HG03039 (cell line): ENCODE measurements around the gene MAMSTR.
"Not testable (repeated sequence)": the region's sequence is repeated elsewhere in the genome, so short reads cannot be mapped to it uniquely, and the experiment has no call there.

Experiments used
- ATAC-seq: cut with Tn5 transposase; IDR thresholded peaks from one replicate; pipeline ENCODE4 v1.9.1; 2021; ENCODE audit warnings: mild to moderate bottlenecking, moderate library complexity; ENCODE audit not compliant: unreplicated experiment

MAMSTR gene

DNA sequence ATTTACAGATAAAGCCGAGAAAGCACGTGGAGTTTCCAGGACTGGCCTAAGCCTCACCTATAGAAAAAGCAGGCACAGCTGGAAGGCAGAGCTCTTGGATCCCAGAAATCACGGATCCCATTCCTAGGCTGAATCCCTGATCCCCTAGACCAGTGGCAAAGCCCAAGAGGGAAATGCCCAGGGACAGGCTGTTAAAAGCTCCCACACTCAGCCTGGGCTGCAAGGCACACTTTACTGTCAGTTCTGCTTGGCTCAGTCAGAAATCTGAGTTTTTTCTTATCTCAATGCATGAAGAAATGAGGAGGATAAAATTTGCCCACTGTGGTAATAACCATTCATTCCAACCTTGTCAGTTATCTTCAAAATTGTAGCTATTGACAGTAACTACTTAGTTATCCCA lies 31.7 kb downstream of the MAMSTR start:
- no peak for ATAC-seq

DNA sequence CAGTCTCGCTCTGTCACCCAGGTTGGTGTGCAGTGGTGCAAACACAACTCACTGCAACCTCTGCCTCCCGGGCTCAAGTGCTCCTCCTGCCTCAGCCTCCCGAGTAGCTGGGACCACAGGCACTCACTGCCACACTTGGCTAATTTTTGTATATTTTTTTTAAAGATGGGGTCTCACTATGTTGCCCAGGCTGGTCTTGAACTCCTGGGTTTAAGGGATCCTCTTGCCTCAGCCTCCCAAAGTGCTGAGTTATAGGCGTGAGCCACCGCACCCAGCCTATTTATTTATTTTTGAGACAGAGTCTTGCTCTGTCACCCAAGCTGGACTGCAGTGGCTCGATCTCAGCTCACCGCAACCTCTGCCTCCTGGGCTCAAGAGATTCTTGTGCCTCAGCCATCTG lies 32.9 kb downstream of the MAMSTR start:
- ATAC-seq, result not testable (repeated sequence)

DNA sequence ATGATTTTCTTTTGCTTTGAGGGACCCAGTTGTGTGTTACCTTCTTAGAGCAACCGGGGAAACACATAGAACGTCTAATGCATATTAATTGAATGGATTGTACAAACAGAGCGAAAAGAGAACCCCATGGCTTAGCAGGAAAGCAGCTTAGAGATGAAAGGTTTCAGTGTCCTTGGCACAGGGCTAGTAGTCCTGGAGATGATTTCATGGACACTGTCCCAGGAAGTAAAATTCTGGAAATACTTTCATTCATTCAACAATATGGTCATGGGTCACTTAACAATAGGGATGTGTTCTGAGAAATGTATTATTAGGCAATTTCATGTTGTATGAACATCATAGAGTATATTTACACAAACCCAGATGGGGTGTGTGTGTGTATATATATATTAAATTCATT lies 33.4 kb downstream of the MAMSTR start:
- ATAC-seq, result no peak

DNA sequence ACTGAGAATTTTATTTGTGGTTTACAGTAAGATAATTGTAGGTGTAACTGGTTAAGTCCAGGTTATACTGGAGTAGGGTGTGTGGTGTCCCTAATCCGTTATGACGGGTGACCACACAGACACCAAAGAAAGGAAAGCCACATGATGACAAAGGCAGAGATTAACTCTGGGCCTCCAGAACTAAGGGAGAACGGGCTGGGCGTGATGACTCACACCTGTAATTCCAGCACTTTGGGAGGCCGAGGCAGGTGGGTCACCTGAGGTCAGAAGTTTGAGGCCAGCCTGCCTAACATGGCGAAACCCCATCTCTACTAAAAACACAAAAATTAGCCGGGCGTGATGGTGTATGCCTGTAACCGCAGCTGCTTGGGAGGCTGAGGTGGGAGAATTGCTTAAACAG lies 33.9 kb downstream of the MAMSTR start:
- no peak for ATAC-seq

DNA sequence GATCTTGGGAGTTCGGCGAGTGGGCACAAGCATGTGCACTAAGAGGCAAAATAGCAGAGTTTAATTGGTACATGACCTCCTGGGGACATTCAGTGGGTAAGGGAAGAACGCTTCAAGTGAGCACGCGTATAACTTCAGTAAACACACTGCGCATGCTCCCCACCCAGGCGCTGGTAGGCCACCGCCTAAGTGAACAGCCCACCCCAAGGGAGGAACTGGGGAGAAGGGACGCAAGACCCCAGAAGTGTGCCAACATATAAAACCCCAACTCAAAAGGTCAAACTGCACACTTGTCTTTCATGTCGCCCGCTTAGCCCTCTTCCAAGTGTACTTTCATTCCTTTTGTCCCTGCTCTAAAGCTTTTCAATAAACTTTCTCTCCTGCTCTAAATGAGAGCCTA lies 36.2 kb downstream of the MAMSTR start:
- ATAC-seq, result no peak

DNA sequence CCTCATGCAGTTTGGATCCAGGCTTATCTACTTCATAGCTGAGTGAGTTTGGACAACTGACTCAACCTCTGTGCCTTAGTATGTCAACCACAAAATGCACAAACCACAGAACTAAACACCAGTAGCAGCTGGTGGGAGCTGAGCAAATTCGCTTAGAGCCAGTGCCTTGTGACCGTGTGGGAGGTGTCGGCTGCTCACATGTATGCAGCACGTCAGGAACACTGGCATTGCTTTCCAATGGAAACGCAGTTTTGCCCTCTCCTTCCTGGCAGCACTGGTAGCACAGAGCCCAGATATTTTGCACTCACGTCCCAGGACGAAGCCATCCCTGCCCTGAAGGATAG lies 38.4 kb downstream of the MAMSTR start:
- ATAC-seq, result no peak

DNA sequence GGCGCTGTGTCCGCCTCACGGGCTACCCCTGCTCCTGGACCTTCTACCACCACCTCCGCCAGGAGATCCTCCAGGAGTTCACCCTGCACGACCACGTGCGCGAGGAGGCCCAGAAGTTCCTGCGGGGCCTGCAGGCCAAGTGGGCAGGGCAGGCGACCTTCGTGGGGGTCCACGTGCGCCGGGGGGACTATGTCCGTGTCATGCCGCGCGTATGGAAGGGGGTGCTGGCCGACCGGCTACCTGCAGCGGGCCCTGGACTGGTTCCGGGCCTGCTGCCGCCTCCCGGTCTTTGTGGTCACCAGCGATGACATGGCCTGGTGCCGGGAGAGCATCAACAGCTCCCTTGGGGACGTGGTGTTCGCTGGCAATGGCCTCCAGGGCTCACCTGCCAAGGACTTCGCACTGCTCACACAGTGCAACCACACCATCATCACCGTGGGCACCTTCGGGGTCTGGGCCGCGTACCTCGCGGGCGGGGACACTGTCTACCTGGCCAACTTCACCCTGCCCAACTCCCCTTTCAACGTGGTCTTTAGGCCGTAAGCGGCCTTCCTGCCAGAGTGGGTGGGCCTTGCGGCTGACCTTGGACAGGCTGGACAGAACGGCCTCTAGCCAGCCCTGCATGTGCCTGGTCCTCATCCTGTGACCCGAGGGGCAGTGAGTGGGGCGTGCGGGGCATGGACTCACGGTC lies 38.9 kb downstream of the MAMSTR start:
- ATAC-seq, result no peak

DNA sequence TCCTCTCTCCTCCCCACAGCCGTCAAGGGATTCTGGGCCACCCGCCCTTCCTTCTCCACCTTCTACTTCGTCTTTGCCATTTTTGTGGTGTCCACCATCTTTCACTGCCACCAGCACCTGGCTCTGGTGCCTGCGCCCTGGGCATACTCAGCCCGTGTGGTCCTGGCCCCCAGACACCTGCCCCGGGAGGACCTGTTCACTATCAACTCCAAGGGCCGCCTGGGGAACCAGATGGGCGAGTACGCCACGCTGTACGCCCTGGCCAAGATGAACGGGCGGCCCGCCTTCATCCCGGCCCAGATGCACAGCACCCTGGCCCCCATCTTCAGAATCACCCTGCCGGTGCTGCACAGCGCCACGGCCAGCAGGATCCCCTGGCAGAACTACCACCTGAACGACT lies 39.5 kb downstream of the MAMSTR start:
- not testable (repeated sequence) for ATAC-seq

DNA sequence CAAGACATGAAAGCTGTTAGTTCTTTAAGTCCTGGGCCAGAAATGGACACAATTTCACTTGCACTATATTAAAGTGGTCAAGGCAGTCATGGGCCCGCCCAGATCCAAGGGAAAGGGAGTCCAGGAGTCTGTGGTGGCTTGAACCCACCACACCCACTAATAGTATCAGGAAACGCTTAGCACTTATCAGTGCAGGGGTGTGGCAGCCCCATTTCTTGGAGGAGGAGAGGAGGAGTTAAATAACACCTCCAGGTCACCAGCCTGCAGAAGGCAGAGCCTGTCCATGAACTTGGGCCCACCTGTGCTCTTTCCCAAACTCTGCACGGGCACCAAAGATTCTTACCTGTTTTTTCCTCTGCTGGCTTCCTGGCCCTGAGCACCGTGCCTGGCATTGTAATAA lies 41.3 kb downstream of the MAMSTR start:
- ATAC-seq, result no peak

DNA sequence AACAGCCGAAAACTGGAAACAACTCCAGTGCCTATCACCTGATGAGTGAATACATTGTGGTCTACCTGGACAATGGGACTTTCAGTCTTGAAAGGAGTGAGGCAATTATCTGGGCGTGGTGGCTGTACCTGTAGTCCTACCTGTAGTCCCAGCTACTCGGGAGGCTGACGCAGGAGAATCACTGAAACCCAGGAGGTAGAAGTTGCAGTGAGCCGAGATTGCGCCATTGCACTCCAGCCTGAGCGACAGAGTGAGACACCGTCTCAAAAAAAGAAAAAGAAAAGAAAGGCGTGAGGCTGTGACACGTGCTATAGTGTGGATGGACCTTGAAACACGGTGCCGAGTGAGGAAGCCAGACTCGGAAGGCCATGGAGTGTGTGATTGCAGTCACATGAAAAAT lies 42.6 kb downstream of the MAMSTR start:
- no peak for ATAC-seq

DNA sequence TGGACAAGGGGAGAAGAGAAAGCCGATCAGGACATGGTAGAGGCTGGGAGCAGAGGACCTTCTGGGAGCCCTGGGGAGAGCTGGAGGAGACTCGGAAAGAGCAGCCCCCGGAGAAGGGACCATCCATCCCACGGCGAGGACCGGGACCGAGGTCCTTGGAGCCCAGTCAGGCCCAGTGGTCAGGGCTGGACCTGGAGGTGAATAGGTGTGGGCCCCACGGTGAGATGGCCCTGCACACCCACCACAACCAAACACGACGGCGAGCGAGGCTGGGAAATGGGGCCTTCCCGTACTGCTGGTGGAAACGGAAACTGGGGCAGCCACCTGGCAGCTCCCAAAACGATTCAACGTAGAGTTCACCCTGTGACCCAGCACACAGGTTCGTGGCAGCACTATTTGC lies 43.0 kb downstream of the MAMSTR start:
- no peak for ATAC-seq

DNA sequence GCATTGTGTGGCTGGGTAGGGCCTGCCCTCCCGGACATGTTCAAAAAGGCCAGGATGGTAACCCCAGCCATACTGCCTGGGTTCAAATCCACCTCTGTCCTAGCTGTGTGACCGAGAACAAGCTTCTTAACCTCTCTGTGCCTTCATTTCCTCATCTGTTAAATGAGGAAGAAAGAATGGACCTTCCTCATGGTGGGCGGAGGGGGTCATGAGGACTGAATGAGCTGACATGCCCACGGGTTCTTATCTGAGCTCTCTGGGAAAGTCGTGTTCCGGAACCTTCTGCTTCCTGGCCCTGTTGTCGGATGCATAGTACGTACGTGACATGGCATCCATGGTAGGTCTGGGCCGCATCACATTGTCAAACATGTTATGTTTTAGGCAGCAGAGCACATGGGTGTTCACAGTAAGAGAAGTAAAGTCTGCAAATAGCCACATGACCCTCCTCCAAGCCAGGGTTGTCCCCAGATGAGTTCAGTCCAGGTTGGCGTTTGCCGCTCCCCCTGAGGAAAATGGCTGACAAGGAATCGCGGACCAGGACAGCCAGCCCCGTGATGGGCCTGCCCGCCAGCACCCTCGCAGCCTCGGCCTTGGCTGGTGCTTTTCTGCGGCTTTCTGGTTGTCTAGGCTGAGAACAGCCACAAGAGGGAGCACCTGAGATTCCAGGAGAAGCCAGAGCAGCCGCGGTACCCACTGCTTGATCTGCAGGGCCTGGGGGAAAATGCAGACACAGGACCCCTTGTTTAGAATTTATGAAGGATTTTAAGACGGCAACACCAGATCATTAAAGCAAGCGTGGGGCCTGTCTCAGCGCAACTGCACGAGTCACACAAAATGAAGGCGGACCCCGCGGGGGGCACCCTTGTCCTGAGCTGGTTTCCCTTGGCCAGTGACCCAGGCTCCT lies 44.4 kb downstream of the MAMSTR start:
- ATAC-seq, result no peak

DNA sequence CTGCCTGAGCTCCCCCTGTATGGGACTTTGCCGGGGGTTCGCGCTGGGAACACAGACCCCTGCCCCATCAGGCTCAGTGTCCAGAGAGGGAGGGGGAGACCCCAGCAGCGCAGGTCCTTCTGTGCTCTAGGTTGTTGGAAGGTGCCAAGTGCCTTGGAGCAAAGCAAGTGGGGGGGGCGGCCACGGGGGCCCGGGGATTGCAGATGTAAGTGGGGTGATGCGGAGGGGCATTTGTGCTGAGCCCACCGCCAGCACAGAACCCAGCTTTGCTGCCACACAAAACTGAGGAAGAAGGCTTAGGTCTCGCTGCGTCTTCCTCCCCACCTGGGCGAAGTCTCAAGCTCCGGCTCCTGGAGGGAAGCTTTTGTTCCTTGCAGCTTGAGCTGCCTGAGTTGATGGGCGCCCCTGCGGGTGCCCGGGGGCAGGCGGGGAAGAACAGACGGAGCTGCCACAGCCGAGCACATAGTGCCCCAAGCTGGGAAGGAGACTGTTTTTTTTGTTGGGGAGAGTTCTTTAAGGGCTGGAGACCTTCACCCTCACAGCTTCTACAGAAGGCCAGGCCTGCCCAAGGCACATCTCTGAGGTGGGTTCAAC lies 45.2 kb downstream of the MAMSTR start:
- ATAC-seq, result no peak

DNA sequence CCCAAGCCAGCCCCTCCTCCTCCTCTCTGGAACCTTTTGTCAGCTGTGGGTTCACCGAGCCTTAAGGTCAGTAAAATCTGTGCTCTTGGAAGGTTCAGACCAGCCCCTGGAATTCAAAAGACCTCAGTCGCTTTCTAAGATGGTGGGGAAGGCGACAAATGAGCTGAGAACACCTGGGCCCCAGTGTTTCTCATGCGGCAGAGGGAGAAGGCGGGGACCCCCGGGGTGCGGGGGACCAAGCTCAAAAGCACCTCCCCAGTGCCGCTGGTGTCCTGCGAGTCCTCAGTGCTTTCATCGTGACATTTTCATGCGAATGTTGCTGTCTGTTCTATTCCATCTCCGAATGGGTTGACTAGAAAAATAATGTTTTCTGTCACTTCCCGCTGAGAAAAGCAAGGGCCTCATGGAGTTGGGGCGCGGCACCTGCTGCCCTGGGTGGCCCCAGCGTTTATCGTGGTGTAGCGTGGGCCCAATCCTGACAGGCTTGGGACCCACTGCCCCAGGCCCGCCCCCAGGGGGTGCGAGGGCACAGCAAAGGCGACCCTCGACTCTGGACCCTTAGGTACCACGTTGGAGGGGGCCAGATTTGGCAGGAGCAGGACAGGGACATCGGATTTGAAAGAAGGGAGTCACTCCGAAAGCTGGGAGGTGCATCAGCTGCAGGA lies 46.0 kb downstream of the MAMSTR start:
- no peak for ATAC-seq

DNA sequence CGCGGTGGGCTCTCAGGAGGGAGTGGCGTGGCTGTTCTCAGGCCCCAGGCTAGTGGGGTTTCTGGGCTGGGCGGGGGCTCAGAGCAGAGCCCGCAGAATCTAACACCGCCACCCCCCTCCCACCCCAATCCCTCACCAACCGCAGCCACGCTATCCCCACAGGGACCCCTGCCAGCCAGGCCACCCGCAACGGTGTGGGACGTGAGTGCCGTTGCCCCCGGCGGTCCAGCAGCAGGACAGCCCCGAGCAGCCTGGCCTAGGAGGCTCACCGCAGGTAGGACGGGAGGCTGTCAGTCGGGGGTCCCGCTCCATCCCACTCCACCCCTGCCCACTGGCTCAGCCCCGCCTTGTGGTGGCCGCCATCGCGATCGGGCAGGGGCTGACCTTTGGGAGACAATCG lies 46.5 kb downstream of the MAMSTR start, which contains the start of gene NTN5:
NTN5 (minus strand) TSS at position 24 of the 400 bp plus-strand sequence. CDS start 2,031 bp downstream, outside the sequence.
- ATAC-seq, result no peak

DNA sequence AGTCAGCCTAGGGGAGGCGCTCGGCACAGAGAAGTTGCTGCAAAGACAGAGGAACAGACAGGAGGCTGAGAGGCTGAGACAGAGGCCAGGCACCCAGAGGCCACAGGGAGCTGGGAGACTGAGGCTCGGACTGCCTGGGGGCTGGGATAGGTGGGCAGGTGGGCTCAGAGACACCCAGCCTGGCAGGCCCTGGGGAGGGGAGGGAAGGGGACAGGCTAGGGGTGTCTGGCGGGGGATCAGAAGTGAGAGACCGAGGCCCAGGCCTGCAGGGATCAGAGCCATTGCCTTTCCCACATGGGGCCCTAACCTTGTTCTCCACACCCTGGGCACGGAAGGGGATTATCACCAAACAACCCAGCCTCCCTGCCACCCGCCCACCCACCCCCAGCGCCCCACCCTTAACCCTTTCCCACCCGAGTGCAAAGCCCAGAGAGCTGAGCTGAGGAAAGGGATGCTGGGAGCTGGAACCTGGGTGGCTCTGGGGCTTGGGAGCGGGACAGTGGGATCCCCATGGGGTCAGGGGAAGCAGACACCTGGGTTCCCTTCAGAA lies 48.0 kb downstream of the MAMSTR start:
- no peak for ATAC-seq

DNA sequence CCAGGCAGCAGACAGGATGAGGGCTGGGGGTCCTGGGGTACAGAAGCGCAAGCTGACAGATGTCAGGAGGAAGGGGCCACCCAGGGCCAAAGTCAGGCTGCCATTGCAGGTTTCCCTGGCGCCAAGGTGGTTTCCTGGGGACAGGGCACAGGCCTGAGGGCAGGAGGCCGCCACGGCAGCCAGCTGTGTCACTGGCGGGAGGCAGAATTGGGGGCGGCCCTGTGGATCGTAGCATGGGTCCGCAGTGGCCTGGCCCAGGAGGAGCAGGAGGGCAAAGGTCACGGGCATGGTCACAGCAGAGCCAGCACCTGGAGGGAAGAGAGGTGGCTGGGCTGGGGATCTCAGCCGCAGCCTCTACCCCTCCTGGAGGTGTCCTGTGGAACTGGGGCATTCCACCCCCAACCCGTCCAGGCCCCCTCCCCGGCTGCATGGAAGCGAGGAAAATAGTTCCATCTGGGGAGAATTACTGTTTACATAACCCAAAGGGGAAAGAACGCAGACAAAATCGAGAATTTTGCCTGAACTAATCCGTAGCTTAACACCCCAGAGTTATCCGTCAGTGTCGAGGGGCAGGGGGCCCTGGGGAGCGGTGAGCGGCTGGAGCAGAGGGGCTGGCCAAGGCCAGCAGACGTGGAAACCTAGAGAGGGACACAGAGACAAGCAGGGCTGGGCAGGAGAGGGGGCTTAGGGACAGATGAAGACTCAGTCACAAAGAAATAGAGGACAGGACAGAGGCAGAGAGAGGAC lies 48.7 kb downstream of the MAMSTR start:
- ATAC-seq, result no peak

DNA sequence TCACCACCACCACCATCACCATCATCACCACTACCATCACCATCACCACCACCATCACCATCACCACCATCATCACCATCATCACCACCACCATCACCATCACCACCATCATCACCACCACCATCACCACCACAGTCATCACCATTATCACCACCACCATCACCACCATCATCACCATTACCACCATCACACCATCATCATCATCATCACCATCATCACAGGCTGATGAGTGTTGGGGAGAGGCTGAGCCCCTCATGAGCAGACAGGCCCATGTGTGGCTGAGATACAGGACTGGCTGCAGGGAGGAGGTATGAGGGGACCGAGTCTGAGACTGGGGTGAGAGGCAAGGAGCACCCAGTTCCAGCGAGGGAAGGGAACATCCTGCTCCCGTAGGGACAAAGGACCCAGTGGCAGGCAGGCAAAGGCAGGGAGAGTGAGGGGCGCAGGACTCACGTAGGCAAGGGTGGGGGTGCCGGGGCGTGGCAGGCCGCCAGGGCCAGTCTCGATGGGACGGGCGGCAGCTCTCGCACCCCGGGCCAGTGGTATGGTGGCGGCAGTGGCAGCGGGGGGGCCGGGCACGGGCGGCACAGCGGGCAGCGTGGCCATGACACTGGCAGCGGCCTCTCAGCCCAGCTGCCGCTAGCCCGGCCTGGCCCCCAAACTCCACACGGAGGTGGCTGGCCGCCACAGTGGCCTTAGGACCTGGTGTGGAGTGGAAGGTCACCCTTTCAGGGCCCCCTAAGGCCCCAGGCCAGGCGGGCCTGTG lies 49.4 kb downstream of the MAMSTR start:
- no peak for ATAC-seq

DNA sequence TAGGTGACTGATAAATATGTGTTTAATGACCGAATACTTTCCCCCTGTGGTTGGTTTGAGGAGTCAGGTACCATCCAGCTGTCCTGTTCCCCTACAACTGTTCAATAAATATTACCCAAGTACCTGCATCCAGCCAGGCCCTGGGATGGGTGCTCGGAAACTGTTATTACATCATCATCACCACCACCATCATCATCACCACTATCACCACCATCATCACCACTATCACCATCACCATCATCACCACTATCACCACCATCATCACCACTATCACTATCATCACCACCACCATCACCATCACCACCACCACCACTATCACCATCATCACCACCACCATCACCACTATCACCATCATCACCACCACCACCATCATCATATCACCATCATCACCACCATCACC lies 50.8 kb downstream of the MAMSTR start:
- ATAC-seq, result no peak

DNA sequence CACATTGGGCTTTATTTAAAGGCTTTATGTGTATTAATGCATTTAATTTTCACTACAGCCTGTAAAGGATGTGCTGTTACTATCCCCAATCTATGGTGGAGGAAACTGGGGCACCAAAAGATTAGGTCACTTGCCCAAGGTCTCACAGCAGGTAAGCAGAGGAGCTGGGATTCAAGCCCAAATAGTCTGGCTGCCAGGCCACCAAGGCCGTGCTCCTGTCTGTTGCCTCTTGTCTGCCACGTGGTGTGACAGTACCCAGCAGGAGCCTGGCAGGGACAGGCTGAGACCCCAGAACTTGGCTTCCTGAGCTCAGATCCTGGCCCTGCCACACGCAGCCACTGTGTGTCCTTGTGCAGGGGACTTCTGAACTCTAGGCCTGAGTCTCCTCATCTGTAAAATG lies 51.2 kb downstream of the MAMSTR start:
- ATAC-seq, result no peak
